ENCODE measurements around the gene ANXA10.

The ANXA10 gene, protein sequence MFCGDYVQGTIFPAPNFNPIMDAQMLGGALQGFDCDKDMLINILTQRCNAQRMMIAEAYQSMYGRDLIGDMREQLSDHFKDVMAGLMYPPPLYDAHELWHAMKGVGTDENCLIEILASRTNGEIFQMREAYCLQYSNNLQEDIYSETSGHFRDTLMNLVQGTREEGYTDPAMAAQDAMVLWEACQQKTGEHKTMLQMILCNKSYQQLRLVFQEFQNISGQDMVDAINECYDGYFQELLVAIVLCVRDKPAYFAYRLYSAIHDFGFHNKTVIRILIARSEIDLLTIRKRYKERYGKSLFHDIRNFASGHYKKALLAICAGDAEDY

GRCh38 chr4:168092176-168092712, at the start of gene ANXA10:
ANXA10 (plus strand) TSS chr4:168092537; CDS start chr4:168092701, 164 bp downstream.
- no peak for TF ChIP-seq ZNF274 (IDR thresholded peaks at IDR 0.05; ENCODE audit: low read depth, low read length)
- no peak within 1 kb of the TSS for H3K4me3 ChIP-seq (ENCODE audit: low read length)

- TF ChIP-seq ZNF274 (IDR thresholded peaks at IDR 0.05; ENCODE audit: low read depth, low read length): no peak
- H3K4me3 ChIP-seq (ENCODE audit: low read length): no peak overlapping the region
Observed at GRCh38 chr4:168045354-168045753, 47.0 kb upstream of the ANXA10 start.

GRCh38 chr4:168050002-168050401, 42.3 kb upstream of the ANXA10 start:
- no peak for TF ChIP-seq ZNF274 (IDR thresholded peaks at IDR 0.05; ENCODE audit: low read depth, low read length)
- H3K4me3 ChIP-seq (ENCODE audit: low read length): no peak overlapping the region

- H3K4me3 ChIP-seq (ENCODE audit: low read length): no peak overlapping the region
- TF ChIP-seq ZNF274 (IDR thresholded peaks at IDR 0.05; ENCODE audit: low read depth, low read length): no peak
Observed at GRCh38 chr4:168051526-168051925, 40.8 kb upstream of the ANXA10 start.

GRCh38 chr4:168057412-168057811, 34.9 kb upstream of the ANXA10 start:
- no peak overlapping the region for H3K4me3 ChIP-seq (ENCODE audit: low read length)
- TF ChIP-seq ZNF274 (IDR thresholded peaks at IDR 0.05; ENCODE audit: low read depth, low read length): no peak

DNA sequence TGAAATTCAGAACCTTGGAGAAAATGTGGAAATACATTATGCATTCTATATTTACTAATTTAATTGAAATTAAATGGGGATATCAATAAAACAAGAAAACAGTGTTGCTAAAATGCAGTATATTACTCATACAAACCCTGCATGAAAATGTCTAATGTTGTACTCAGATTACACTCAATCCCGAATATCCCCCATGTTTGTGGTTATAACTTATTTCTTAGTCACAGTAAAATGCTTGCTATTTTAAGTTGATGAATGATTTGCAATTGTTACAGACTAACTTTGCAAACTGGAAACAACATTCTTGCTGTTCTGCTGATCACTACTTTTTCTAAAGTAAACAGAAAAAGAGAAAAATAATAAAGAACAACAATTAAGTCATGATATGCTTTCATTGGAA, 33.1 kb upstream of the ANXA10 start:
- H3K4me3 ChIP-seq (ENCODE audit: low read length): no peak overlapping the region
- TF ChIP-seq ZNF274 (IDR thresholded peaks at IDR 0.05; ENCODE audit: low read depth, low read length): no peak

GRCh38 chr4:168063031-168063430, 29.3 kb upstream of the ANXA10 start:
- no peak for TF ChIP-seq ZNF274 (IDR thresholded peaks at IDR 0.05; ENCODE audit: low read depth, low read length)
- H3K4me3 ChIP-seq (ENCODE audit: low read length): no peak overlapping the region

- H3K4me3 ChIP-seq (ENCODE audit: low read length): no peak overlapping the region
- TF ChIP-seq ZNF274 (IDR thresholded peaks at IDR 0.05; ENCODE audit: low read depth, low read length): no peak
Observed at GRCh38 chr4:168070903-168071302, 21.4 kb upstream of the ANXA10 start.

- no peak overlapping the region for H3K4me3 ChIP-seq (ENCODE audit: low read length)
- no peak for TF ChIP-seq ZNF274 (IDR thresholded peaks at IDR 0.05; ENCODE audit: low read depth, low read length)
Observed at GRCh38 chr4:168071304-168071703, 21.0 kb upstream of the ANXA10 start.

DNA sequence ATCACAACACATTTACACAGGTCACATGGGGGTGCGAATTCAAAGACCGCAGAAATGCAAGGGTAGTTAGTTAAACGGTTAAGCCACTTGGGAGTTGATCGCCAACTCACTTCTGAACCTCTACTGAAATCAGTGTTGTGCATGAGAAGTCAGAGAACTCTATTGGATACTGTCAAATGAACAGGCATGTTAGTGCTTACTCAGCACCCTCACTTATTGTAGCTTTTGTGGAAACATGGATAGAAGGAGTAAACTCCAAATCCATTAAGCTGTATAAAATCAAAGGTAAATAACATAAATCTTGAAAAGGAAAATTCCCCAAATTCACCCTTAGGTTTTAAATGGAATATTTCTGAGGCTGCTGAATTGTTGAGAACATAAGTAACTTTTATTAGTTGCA, 17.5 kb upstream of the ANXA10 start:
- no peak for TF ChIP-seq ZNF274 (IDR thresholded peaks at IDR 0.05; ENCODE audit: low read depth, low read length)
- no peak overlapping the region for H3K4me3 ChIP-seq (ENCODE audit: low read length)

DNA sequence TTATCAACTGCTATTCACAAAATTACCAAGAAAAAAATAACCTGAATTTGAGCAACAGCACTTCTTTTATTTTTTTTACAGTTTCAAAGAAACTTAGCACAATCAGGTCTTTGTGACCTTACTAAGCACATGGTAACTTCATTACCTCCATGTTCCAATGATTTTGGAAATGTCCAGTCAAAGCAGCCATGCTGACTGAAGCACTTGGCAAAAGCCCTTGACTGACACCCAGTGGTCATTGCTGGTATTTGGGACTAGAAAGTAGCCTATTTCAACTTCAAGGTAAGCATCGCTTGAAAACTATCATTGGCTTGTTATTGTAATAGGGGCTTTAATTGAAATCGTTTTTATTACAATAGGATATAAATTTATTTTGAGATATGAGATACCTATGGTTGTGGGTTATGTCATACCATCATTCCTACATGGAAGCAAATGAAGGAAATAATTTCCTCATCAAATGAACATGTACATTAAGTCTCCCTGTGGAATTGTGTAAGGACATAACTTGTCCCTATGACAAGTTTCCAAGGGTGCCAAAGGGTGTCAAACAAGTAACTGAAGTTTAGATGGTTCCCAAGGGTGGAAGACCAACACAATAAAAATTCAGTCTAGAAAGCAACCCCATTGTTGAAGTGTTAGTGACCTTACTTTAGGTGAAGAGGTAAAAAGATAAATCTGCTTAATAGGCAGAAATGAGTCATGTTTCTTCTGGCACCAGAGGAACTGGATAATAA, 15.2 kb upstream of the ANXA10 start:
- TF ChIP-seq ZNF274 (IDR thresholded peaks at IDR 0.05; ENCODE audit: low read depth, low read length): no peak
- H3K4me3 ChIP-seq (ENCODE audit: low read length): no peak overlapping the region

DNA sequence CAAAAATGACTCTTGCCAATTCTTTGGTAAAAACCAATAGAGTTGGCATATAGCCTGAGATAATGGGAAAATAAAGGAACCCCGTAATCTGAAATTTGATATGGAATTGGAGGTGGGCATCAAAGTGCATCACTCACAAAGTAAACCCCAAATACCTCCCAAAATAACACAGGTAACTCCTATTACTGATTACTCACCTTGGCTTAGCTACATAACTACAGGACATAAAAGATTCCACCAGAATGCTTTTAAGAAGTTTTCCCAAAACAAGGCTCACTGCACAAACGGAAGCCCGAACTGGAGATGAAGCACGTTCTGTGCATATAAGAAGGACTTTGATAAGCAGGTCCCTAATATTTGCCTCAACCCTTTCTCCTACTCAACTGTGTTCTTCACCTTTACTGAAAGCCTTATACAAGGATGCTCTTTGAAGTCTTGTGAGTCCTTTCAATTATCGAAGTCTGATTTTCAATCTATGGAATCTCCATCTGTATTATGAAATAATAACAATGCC, 14.6 kb upstream of the ANXA10 start:
- TF ChIP-seq ZNF274 (IDR thresholded peaks at IDR 0.05; ENCODE audit: low read depth, low read length): no peak
- H3K4me3 ChIP-seq (ENCODE audit: low read length): no peak overlapping the region

GRCh38 chr4:168082379-168082778, 10.0 kb upstream of the ANXA10 start:
- no peak overlapping the region for H3K4me3 ChIP-seq (ENCODE audit: low read length)
- no peak for TF ChIP-seq ZNF274 (IDR thresholded peaks at IDR 0.05; ENCODE audit: low read depth, low read length)

- TF ChIP-seq ZNF274 (IDR thresholded peaks at IDR 0.05; ENCODE audit: low read depth, low read length): no peak
- no peak overlapping the region for H3K4me3 ChIP-seq (ENCODE audit: low read length)
Observed at GRCh38 chr4:168095776-168096406, 3.6 kb downstream of the ANXA10 start.
